IMR-90 (cell line): ENCODE data around the gene SDC4. TPM values are rescaled to one million over a fixed set of nuclear protein-coding genes. Genes with fewer than 3 reads are reported as not detected.

ENCODE experiments used
- ATAC-seq: fragments of 200-7000 bp; cut with Tn5 transposase; 2 replicates; pipeline ENCODE4 v1.9.1; 2020; ENCODE audit warnings: low read depth, mild to moderate bottlenecking, moderate library complexity
- BruUV-seq: library from RNA; stranded (reverse); fragments of 400-500 nt; replicated peaks from 2 replicates; lab custom pipeline; 2021; lab: Mats Ljungman, UMichigan
- CTCF ChIA-PET: fragments of 300-600 bp; formaldehyde crosslinking; extraction: SDS; loops from one replicate; lab custom pipeline; 2021; ENCODE audit warnings: antibody characterized with exemption; lab: Yijun Ruan, JAX
- POLR2A ChIA-PET: fragments of 300-600 bp; sonication (Branson Sonifier 250); formaldehyde crosslinking; loops from one replicate; lab custom pipeline; 2022; ENCODE audit warnings: antibody characterized with exemption; ENCODE audit not compliant: unreplicated experiment; lab: Charles Lee
- DNase-seq: peaks from one replicate; pipeline ENCODE4 v3.0.0; 2013
- H2AFZ ChIP-seq: replicated peaks from 2 replicates; pipeline ENCODE3; 2013; ENCODE audit warnings: low read length, mild to moderate bottlenecking; ENCODE audit not compliant: poor library complexity
- H2AK5ac ChIP-seq: 2 replicates; pipeline ENCODE4 v1.6.1; 2013; ENCODE audit warnings: low read depth, low read length, inconsistent platforms
- H2AK9ac ChIP-seq: replicated peaks from 2 replicates; pipeline ENCODE3; 2013; ENCODE audit warnings: mild to moderate bottlenecking, low read depth, low read length, moderate library complexity; ENCODE audit not compliant: poor library complexity
- H2BK120ac ChIP-seq: 2 replicates; pipeline ENCODE4 v1.6.1; 2013; ENCODE audit warnings: low read depth, low read length, inconsistent platforms
- H2BK15ac ChIP-seq: 3 replicates; pipeline ENCODE4 v1.6.1; 2013; ENCODE audit warnings: low read depth, low read length, inconsistent platforms
- H2BK20ac ChIP-seq: 2 replicates; pipeline ENCODE4 v1.6.1; 2013; ENCODE audit warnings: low read depth, mild to moderate bottlenecking, inconsistent platforms, low read length, moderate library complexity
- H2BK5ac ChIP-seq: 2 replicates; pipeline ENCODE4 v1.6.1; 2013; ENCODE audit warnings: mild to moderate bottlenecking, low read depth, low read length, inconsistent platforms; ENCODE audit not compliant: poor library complexity, severe bottlenecking
- H3K14ac ChIP-seq: replicated peaks from 2 replicates; pipeline ENCODE4 v1.6.1; 2013; ENCODE audit warnings: low read depth, low read length, inconsistent platforms
- H3K18ac ChIP-seq: 2 replicates; pipeline ENCODE4 v1.6.1; 2013; ENCODE audit warnings: low read depth, low read length, control low read depth
- H3K23ac ChIP-seq: 2 replicates; pipeline ENCODE4 v1.6.1; 2013; ENCODE audit warnings: low read depth, low read length, inconsistent platforms
- H3K27ac ChIP-seq: 2 replicates; pipeline ENCODE4 v1.5.1; 2013; ENCODE audit warnings: mild to moderate bottlenecking, control low read depth, low read length; ENCODE audit not compliant: insufficient read depth
- H3K27me3 ChIP-seq: 2 replicates; pipeline ENCODE4 v1.6.1; 2013; ENCODE audit warnings: low read length; ENCODE audit not compliant: control insufficient read depth, insufficient read depth
- H3K36me3 ChIP-seq: 2 replicates; pipeline ENCODE4 v1.6.1; 2013; ENCODE audit warnings: low read length, mixed read lengths; ENCODE audit not compliant: control insufficient read depth, insufficient read depth
- H3K4ac ChIP-seq: 2 replicates; pipeline ENCODE4 v1.6.1; 2013; ENCODE audit warnings: low read depth, low read length, inconsistent platforms
- H3K4me1 ChIP-seq: 2 replicates; pipeline ENCODE4 v1.6.1; 2013; ENCODE audit warnings: low read length, mixed read lengths; ENCODE audit not compliant: control insufficient read depth, insufficient read depth
- H3K4me2 ChIP-seq: 2 replicates; pipeline ENCODE4 v1.6.1; 2013; ENCODE audit warnings: low read depth, mild to moderate bottlenecking, control low read depth, low read length, moderate library complexity
- H3K4me3 ChIP-seq: 2 replicates; pipeline ENCODE4 v1.5.1; 2013; ENCODE audit warnings: low read depth, mild to moderate bottlenecking, control low read depth, low read length, moderate library complexity; ENCODE audit not compliant: insufficient read depth
- H3K56ac ChIP-seq: 2 replicates; pipeline ENCODE4 v1.6.1; 2013; ENCODE audit warnings: low read length, inconsistent platforms; ENCODE audit not compliant: insufficient read depth; ENCODE audit errors: extremely low read depth
- H3K79me1 ChIP-seq, 2 experiments: 2 replicates each; pipeline ENCODE4 v1.6.1; 2013; ENCODE audit warnings: low read length in 2 of 2, inconsistent platforms in 1 of 2, low read depth in 1 of 2
- H3K9ac ChIP-seq: 2 replicates; pipeline ENCODE4 v1.6.1; 2013; ENCODE audit warnings: low read depth, low read length, control low read depth
- H3K9me1 ChIP-seq: 2 replicates; pipeline ENCODE4 v1.6.1; 2013; ENCODE audit warnings: low read length, inconsistent platforms; ENCODE audit not compliant: insufficient read depth
- H3K9me3 ChIP-seq: 2 replicates; pipeline ENCODE4 v1.6.1; 2013; ENCODE audit warnings: low read length; ENCODE audit not compliant: control insufficient read depth, insufficient read depth
- H4K20me1 ChIP-seq: 2 replicates; pipeline ENCODE4 v1.6.1; 2013; ENCODE audit warnings: low read length, inconsistent platforms; ENCODE audit not compliant: insufficient read depth
- H4K5ac ChIP-seq: 2 replicates; pipeline ENCODE4 v1.6.1; 2013; ENCODE audit warnings: mild to moderate bottlenecking, low read depth, low read length, control low read depth
- H4K8ac ChIP-seq, 2 experiments: 2 replicates each; pipeline ENCODE4 v1.6.1; 2013; ENCODE audit warnings: low read depth in 2 of 2, low read length in 2 of 2, control low read depth in 1 of 2, inconsistent platforms in 1 of 2
- H4K91ac ChIP-seq: 2 replicates; pipeline ENCODE4 v1.6.1; 2013; ENCODE audit warnings: low read depth, low read length, inconsistent platforms; ENCODE audit not compliant: insufficient read depth
- BHLHE40 ChIP-seq: fragments of 150-350 bp; IDR thresholded peaks from 2 replicates; pipeline ENCODE4 v1.6.1; 2016; ENCODE audit warnings: mild to moderate bottlenecking, low read depth, low read length
- CHD1 ChIP-seq: IDR thresholded peaks from 2 replicates; pipeline ENCODE4 v1.6.1; 2012; ENCODE audit warnings: low read depth, low read length, improper control_type of control experiment
- ELK1 ChIP-seq: fragments of 150-350 bp; IDR thresholded peaks from 2 replicates; pipeline ENCODE4 v1.6.1; 2016; ENCODE audit warnings: low read depth, mild to moderate bottlenecking, low read length, moderate library complexity, borderline replicate concordance
- MAFK ChIP-seq: IDR thresholded peaks from 2 replicates; pipeline ENCODE4 v1.6.1; 2012; ENCODE audit warnings: low read depth, low read length, improper control_type of control experiment
- MAZ ChIP-seq: IDR thresholded peaks from 2 replicates; pipeline ENCODE4 v1.6.1; 2012; ENCODE audit warnings: low read depth, mild to moderate bottlenecking, low read length, improper control_type of control experiment, moderate library complexity, borderline replicate concordance
- NFE2L2 ChIP-seq: fragments of 150-350 bp; IDR thresholded peaks from 2 replicates; pipeline ENCODE4 v1.6.1; 2016; ENCODE audit warnings: low read depth, mild to moderate bottlenecking, low read length
- POLR2A ChIP-seq: IDR thresholded peaks from 2 replicates; pipeline ENCODE4 v1.6.1; 2012; ENCODE audit warnings: mild to moderate bottlenecking, low read depth, low read length
- RFX5 ChIP-seq: IDR thresholded peaks from 2 replicates; pipeline ENCODE4 v1.8.0; 2012; ENCODE audit warnings: low read depth, mild to moderate bottlenecking, low read length, moderate library complexity
- SMC3 ChIP-seq: fragments of 150-350 bp; IDR thresholded peaks from 2 replicates; pipeline ENCODE4 v1.6.1; 2016; ENCODE audit warnings: low read depth, mild to moderate bottlenecking, antibody characterized with exemption, low read length, moderate library complexity
- USF2 ChIP-seq: fragments of 150-350 bp; IDR thresholded peaks from 2 replicates; pipeline ENCODE4 v1.6.1; 2017; ENCODE audit warnings: mild to moderate bottlenecking, antibody characterized with exemption, low read length, low read depth
- WGBS, 2 experiments: methylation state at CpG; one replicate each; pipeline versions ENCODE4 v1.1.5 to v1.1.7; 2013; ENCODE audit warnings: missing lambda C conversion rate in 2 of 2; ENCODE audit not compliant: insufficient read length in 1 of 2; ENCODE audit errors: extremely low coverage in 2 of 2; 5-methylcytosine and 5-hydroxymethylcytosine counted together
- dilution Hi-C: fragments of 300-500 bp; cut with HindIII; formaldehyde crosslinking; loops from one replicate; pipeline ENCODE4 v1.14.3; 2018; ENCODE audit warnings: low sequenced_read_pairs; ENCODE audit not compliant: unreplicated experiment
- in situ Hi-C: fragments of 300-500 bp; cut with MboI; formaldehyde crosslinking; loops from 3 replicates; pipeline ENCODE4 v1.14.3; 2019; ENCODE audit warnings: low sequenced_read_pairs, inconsistent platforms, mixed read lengths
- intact Hi-C: fragments of 100-400 bp; cut with micrococcal nuclease; formaldehyde crosslinking; loops from 2 replicates; pipeline ENCODE4 v1.10.0; 2022
- polyA plus RNA-seq, 3 experiments: library from polyadenylated mRNA; depleted of rRNA; stranded (reverse); fragments of >200 nt; gene quantifications; 2 replicates each; pipeline ENCODE4 v1.2.3, GENCODE V29; 2012; ENCODE audit warnings: low replicate concordance in 1 of 3
- total RNA-seq: library from RNA; depleted of rRNA; stranded (reverse); fragments of >200 nt; gene quantifications from 2 replicates; pipeline ENCODE4 v1.2.3, GENCODE V29; 2012

The SDC4 gene
- total and polyA plus RNA-seq, 2 of the 4 experiments (the other 2 are of a cell fraction) = 203 to 265 TPM

- no peak overlapping the region for H3K14ac ChIP-seq
- no TSS peak for BruUV-seq
- no peak overlapping the region for H3K23ac ChIP-seq
- no peak overlapping the region for H3K9ac ChIP-seq
- CTCF ChIA-PET = interaction anchor here (0.9 to 1.5 kb wide), 2 partner anchors 9 to 14 kb away, joined by 3 to 5 read pairs; partner anchors contain the start of gene SYS1
- H3K4me1 ChIP-seq = no peaks in the 10 kb centered on the region; the same call in 1 of the 2 replicates
- H3K4ac ChIP-seq = no peak overlapping the region
- no peak overlapping the region for H2AFZ ChIP-seq
- no peak overlapping the region for H3K56ac ChIP-seq
- H2BK15ac ChIP-seq = no peak overlapping the region
- no peak for DNase-seq
- H3K4me3 ChIP-seq = no peak overlapping the region
- no peak overlapping the region for H4K8ac ChIP-seq
- H2BK5ac ChIP-seq = no peak overlapping the region
- TF ChIP-seq CHD1 (no peak), NFE2L2 (no peak), POLR2A (no peak), BHLHE40 (no peak), MAFK (no peak), USF2 (no peak), MAZ (no peak), SMC3 (no peak), RFX5 (no peak), ELK1 (no peak)
- WGBS, 2 experiments = 89% methylated on average over 3 of the region's 11 CpGs; no CpG with 5 or more reads in 1 of the 2 experiments
- H3K9me3 ChIP-seq = no peaks in the 10 kb centered on the region
- H3K9me1 ChIP-seq = no peaks in the 10 kb centered on the region; the same call in 1 of the 2 replicates
- in situ Hi-C loops = loop anchor here (5.0 kb wide), 1 partner anchor 40 kb away; the partner anchor contains the start of gene PIGT
- no peak overlapping the region for H2BK20ac ChIP-seq
- H4K91ac ChIP-seq = no peak overlapping the region
- no peak overlapping the region for H2AK9ac ChIP-seq
- no peaks in the 10 kb centered on the region for H3K27me3 ChIP-seq
- H3K4me2 ChIP-seq = no peak overlapping the region
- ATAC-seq = no peak
- no peak overlapping the region for H3K18ac ChIP-seq
- no peak overlapping the region for H2AK5ac ChIP-seq
- H3K36me3 ChIP-seq = no peaks in the 10 kb centered on the region
- POLR2A ChIA-PET = no interaction called here
- H4K20me1 ChIP-seq = no peaks in the 10 kb centered on the region
- intact Hi-C loops = no loop called here
- no peak overlapping the region for H3K27ac ChIP-seq
- H4K5ac ChIP-seq = no peak overlapping the region
- H2BK120ac ChIP-seq = no peak overlapping the region
- dilution Hi-C loops = no loop called here
- no peaks in the 10 kb centered on the region for H3K79me1 ChIP-seq
These were observed 29.0 kb upstream of the SDC4 start for GRCh38 chr20:45377269-45377668.
